Suppressor macrophage (primary cell): ENCODE measurements around the gene SUPT3H.
A peak's percentile ranks its signal among the peaks of the same experiment; 100 is the strongest.
"Not testable (repeated sequence)": the region's sequence is repeated elsewhere in the genome, so short reads cannot be mapped to it uniquely, and the experiment has no call there.

Experiments used
- DNase-seq, 4 experiments: peaks; one replicate each; pipeline ENCODE4 v3.0.0-alpha.2; 2020 to 2022

Gene SUPT3H

GRCh38 chr6:45323656-45324224 lies 54.0 kb downstream of the SUPT3H start:
- peak in 2 of 4 experiments; percentile 15 to 43 for DNase-seq

- DNase-seq, result no peak
Measured at GRCh38 chr6:45320349-45320748, 57.4 kb downstream of the SUPT3H start.

- DNase-seq, result no peak
Measured at GRCh38 chr6:45314146-45314545, 63.6 kb downstream of the SUPT3H start.

- no peak for DNase-seq
Measured at GRCh38 chr6:45310118-45310788, 67.5 kb downstream of the SUPT3H start.

GRCh38 chr6:45305546-45305945 lies 72.2 kb downstream of the SUPT3H start:
- DNase-seq, result no peak

- no peak for DNase-seq
Measured at GRCh38 chr6:45302832-45303231, 74.9 kb downstream of the SUPT3H start.

GRCh38 chr6:45301348-45302142 lies 76.2 kb downstream of the SUPT3H start:
- no peak for DNase-seq

GRCh38 chr6:45300736-45301135 lies 77.0 kb downstream of the SUPT3H start:
- peak; percentile 6 to 53 (median 34) for DNase-seq

GRCh38 chr6:45299096-45299581 lies 78.6 kb downstream of the SUPT3H start:
- DNase-seq, result no peak

- DNase-seq, result no peak
Measured at GRCh38 chr6:45297320-45297719, 80.4 kb downstream of the SUPT3H start.

GRCh38 chr6:45294065-45294701 lies 83.6 kb downstream of the SUPT3H start:
- DNase-seq, result not testable (repeated sequence)

GRCh38 chr6:45293306-45293705 lies 84.4 kb downstream of the SUPT3H start:
- DNase-seq, result no peak

GRCh38 chr6:45289751-45290514 lies 87.8 kb downstream of the SUPT3H start:
- no peak for DNase-seq

- DNase-seq, result not testable (repeated sequence)
Measured at GRCh38 chr6:45286707-45287106, 91.0 kb downstream of the SUPT3H start.

GRCh38 chr6:45278367-45278766 lies 99.4 kb downstream of the SUPT3H start:
- DNase-seq, result no peak

GRCh38 chr6:45277741-45278140 lies 100.0 kb downstream of the SUPT3H start:
- DNase-seq, result not testable (repeated sequence)

GRCh38 chr6:45275358-45275757 lies 102.4 kb downstream of the SUPT3H start:
- no peak for DNase-seq

- no peak for DNase-seq
Measured at GRCh38 chr6:45272626-45273025, 105.1 kb downstream of the SUPT3H start.

- DNase-seq, result no peak
Measured at GRCh38 chr6:45265246-45265645, 112.5 kb downstream of the SUPT3H start.

- no peak for DNase-seq
Measured at GRCh38 chr6:45260696-45261095, 117.0 kb downstream of the SUPT3H start.

- peak in 2 of 4 experiments; percentile 1 to 2 for DNase-seq
Measured at GRCh38 chr6:45256697-45257695, 120.7 kb downstream of the SUPT3H start.
